HepG2 (cell line): Measurements from ENCODE around the gene TACC3. TPM values are rescaled to one million over a fixed set of nuclear protein-coding genes. Genes with fewer than 3 reads are reported as not detected.

ENCODE experiments used
- CEBPB ChIP-seq: IDR thresholded peaks from 2 replicates; pipeline ENCODE4 v1.6.1; 2011; ENCODE audit warnings: low read depth, low read length, improper control_type of control experiment, borderline replicate concordance
- CREM ChIP-seq, 2 experiments: sonication (generic) in 1 of 2; formaldehyde crosslinking in 1 of 2; IDR thresholded peaks; 2 replicates each; pipeline versions ENCODE4 v1.4.0 to v1.6.1; 2016 to 2020; ENCODE audit warnings: antibody characterized with exemption in 1 of 2, mild to moderate bottlenecking in 1 of 2, missing genetic modification reagents in 1 of 2
- ELF1 ChIP-seq: sonication (generic); formaldehyde crosslinking; IDR thresholded peaks from 2 replicates; pipeline ENCODE4 v1.4.0; 2020; ENCODE audit warnings: missing genetic modification reagents
- HIC2 ChIP-seq: sonication (generic); formaldehyde crosslinking; IDR thresholded peaks from 2 replicates; pipeline ENCODE4 v1.9.0; 2022; ENCODE audit warnings: low read depth, missing genetic modification reagents
- HMG20B ChIP-seq: conservative IDR thresholded peaks from 2 replicates; pipeline ENCODE4 v1.6.1; 2016; ENCODE audit warnings: missing genetic modification reagents, missing compliant biosample characterization
- IRF2 ChIP-seq: IDR thresholded peaks from 2 replicates; pipeline ENCODE4 v1.6.1; 2018; ENCODE audit warnings: missing genetic modification reagents, missing compliant biosample characterization
- KDM3A ChIP-seq: IDR thresholded peaks from 2 replicates; pipeline ENCODE4 v1.6.1; 2018; ENCODE audit warnings: low read depth, missing compliant biosample characterization
- KMT2B ChIP-seq: IDR thresholded peaks from 2 replicates; pipeline ENCODE4 v1.6.1; 2016; ENCODE audit warnings: missing genetic modification reagents, missing compliant biosample characterization
- MAZ ChIP-seq, 2 experiments: sonication (generic) in 1 of 2; formaldehyde crosslinking in 1 of 2; IDR thresholded peaks; 2 replicates each; pipeline versions ENCODE4 v1.5.0 to v1.6.1; 2012 to 2020; ENCODE audit warnings: low read depth in 2 of 2, mild to moderate bottlenecking in 2 of 2, borderline replicate concordance in 1 of 2, improper control_type of control experiment in 1 of 2, low read length in 1 of 2, missing genetic modification reagents in 1 of 2, moderate library complexity in 1 of 2
- NCOA1 ChIP-seq: sonication (generic); formaldehyde crosslinking; IDR thresholded peaks from 2 replicates; pipeline ENCODE4 v1.9.0; 2021; ENCODE audit warnings: missing genetic modification reagents
- PHF20 ChIP-seq: sonication (generic); formaldehyde crosslinking; IDR thresholded peaks from 2 replicates; pipeline ENCODE4 v1.5.0; 2020; ENCODE audit warnings: mild to moderate bottlenecking, missing genetic modification reagents
- PHF21A ChIP-seq: sonication (generic); formaldehyde crosslinking; IDR thresholded peaks from 2 replicates; pipeline ENCODE4 v1.5.0; 2020; ENCODE audit warnings: mild to moderate bottlenecking, missing genetic modification reagents
- POLR2A ChIP-seq, 2 experiments: IDR thresholded peaks; 2 replicates each; pipeline ENCODE4 v1.6.1; 2011; ENCODE audit warnings: low read depth in 2 of 2, low read length in 2 of 2, mild to moderate bottlenecking in 1 of 2, moderate library complexity in 1 of 2; ENCODE audit not compliant: insufficient read depth in 1 of 2
- SMAD9 ChIP-seq: sonication (generic); formaldehyde crosslinking; IDR thresholded peaks from 2 replicates; pipeline ENCODE4 v1.5.1; 2020; ENCODE audit warnings: mild to moderate bottlenecking, missing genetic modification reagents
- SP2 ChIP-seq: sonication (generic); formaldehyde crosslinking; IDR thresholded peaks from 2 replicates; pipeline ENCODE4 v1.5.1; 2020; ENCODE audit warnings: mild to moderate bottlenecking, missing genetic modification reagents
- U2AF1 ChIP-seq: fragments of 200-400 bp; formaldehyde crosslinking; optimal IDR thresholded peaks from 2 replicates; pipeline ENCODE3; 2017; ENCODE audit warnings: mild to moderate bottlenecking, low read depth, low read length
- ZBTB2 ChIP-seq: sonication (generic); formaldehyde crosslinking; IDR thresholded peaks from 2 replicates; pipeline ENCODE4 v1.8.0; 2022; ENCODE audit warnings: low read depth, missing genetic modification reagents
- ZNF30 ChIP-seq: sonication (generic); formaldehyde crosslinking; IDR thresholded peaks from 2 replicates; pipeline ENCODE4 v1.5.0; 2020; ENCODE audit warnings: mild to moderate bottlenecking, missing genetic modification reagents
- ZNF670 ChIP-seq: sonication (generic); formaldehyde crosslinking; IDR thresholded peaks from 2 replicates; pipeline ENCODE4 v1.8.0; 2022; ENCODE audit warnings: mild to moderate bottlenecking, missing genetic modification reagents, borderline replicate concordance
- ZNF770 ChIP-seq: sonication (generic); formaldehyde crosslinking; IDR thresholded peaks from 2 replicates; pipeline ENCODE4 v1.5.0; 2020; ENCODE audit warnings: mild to moderate bottlenecking, missing genetic modification reagents
- ZSCAN31 ChIP-seq: sonication (generic); formaldehyde crosslinking; IDR thresholded peaks from 2 replicates; pipeline ENCODE4 v1.5.0; 2020; ENCODE audit warnings: low read depth, mild to moderate bottlenecking, missing genetic modification reagents
- polyA plus RNA-seq, 8 experiments: library from polyadenylated mRNA; depleted of rRNA in 3 of 8; stranded (reverse) in 7 of 8; unstranded in 1 of 8; fragments of >200 nt; fragmentation: Illumina TruSeq in 4 of 8; extraction: Trizol in 4 of 8; gene quantifications; 2 replicates each; pipeline versions ENCODE4 v1.2.1 to v1.2.3, GENCODE V29; 2011 to 2016; ENCODE audit warnings: low read depth in 4 of 8, missing spikeins in 1 of 8, mixed read lengths in 1 of 8; ENCODE audit not compliant: insufficient read depth in 1 of 8
- total RNA-seq, 5 experiments: library from RNA; depleted of rRNA; stranded (reverse); fragments of >200 nt; fragmentation: Illumina TruSeq; extraction: Trizol; gene quantifications; 2 replicates each; pipeline ENCODE4 v1.2.3, GENCODE V29; 2016; ENCODE audit warnings: low read depth in 1 of 5
- TF ChIP-seq, protein P1 (sequence below), 2 experiments: sonication (generic) in 1 of 2; formaldehyde crosslinking in 1 of 2; IDR thresholded peaks; 2 replicates each; pipeline versions ENCODE4 v1.4.0 to v1.6.1; 2018 to 2020; ENCODE audit warnings: missing genetic modification reagents in 2 of 2, borderline replicate concordance in 1 of 2, low read depth in 1 of 2, mild to moderate bottlenecking in 1 of 2, missing biosample characterization in 1 of 2

Gene TACC3
- total and polyA plus RNA-seq, 2 of the 13 experiments (the other 11 are each of a cell fraction or from before 2014, with no cell fraction given), result 20.3 to 21.2 TPM

GRCh38 chr4:1720163-1720983 is 948 bp upstream of the TACC3 start (continued):
- TF ChIP-seq PHF21A (CRISPR knock-in tag) (no peak), ZNF30 (no peak), KMT2B (no peak), KDM3A (CRISPR knock-in tag) (0 out of 2 replicates have a peak, but pooled peaks have one; percentile 30), ZNF770 (CRISPR knock-in tag) (peak; percentile 30; the same call in 1 of the 2 replicates), IRF2 (CRISPR knock-in tag) (no peak), HMG20B (CRISPR knock-in tag) (no peak), CREM (IDR thresholded peaks at IDR 0.05) (no peak), CREM (CRISPR knock-in tag; IDR thresholded peaks at IDR 0.05) (no peak), ZBTB2 (CRISPR knock-in tag) (0 out of 2 replicates have a peak, but pooled peaks have one; percentile 15), NCOA1 (CRISPR knock-in tag) (no peak), PHF20 (CRISPR knock-in tag) (no peak; the same call in none of the 2 replicates), CEBPB (no peak), U2AF1 (no peak), HIC2 (0 out of 2 replicates have a peak, but pooled peaks have one; percentile 9), ELF1 (CRISPR knock-in tag) (no peak), ZSCAN31 (CRISPR knock-in tag) (no peak), POLR2A (IDR thresholded peaks at IDR 0.05; ENCODE audit: insufficient read depth in 1 of 2, low read depth in 2 of 2, low read length in 2 of 2) (no peak), SMAD9 (no peak), MAZ (IDR thresholded peaks at IDR 0.05; ENCODE audit: borderline replicate concordance, low read depth, low read length) (no peak), MAZ (CRISPR knock-in tag; IDR thresholded peaks at IDR 0.05; ENCODE audit: low read depth) (0 out of 2 replicates have a peak, but pooled peaks have one; percentile 43), SP2 (no peak), ZNF670 (CRISPR knock-in tag) (no peak)
- TF ChIP-seq, protein P1, sequence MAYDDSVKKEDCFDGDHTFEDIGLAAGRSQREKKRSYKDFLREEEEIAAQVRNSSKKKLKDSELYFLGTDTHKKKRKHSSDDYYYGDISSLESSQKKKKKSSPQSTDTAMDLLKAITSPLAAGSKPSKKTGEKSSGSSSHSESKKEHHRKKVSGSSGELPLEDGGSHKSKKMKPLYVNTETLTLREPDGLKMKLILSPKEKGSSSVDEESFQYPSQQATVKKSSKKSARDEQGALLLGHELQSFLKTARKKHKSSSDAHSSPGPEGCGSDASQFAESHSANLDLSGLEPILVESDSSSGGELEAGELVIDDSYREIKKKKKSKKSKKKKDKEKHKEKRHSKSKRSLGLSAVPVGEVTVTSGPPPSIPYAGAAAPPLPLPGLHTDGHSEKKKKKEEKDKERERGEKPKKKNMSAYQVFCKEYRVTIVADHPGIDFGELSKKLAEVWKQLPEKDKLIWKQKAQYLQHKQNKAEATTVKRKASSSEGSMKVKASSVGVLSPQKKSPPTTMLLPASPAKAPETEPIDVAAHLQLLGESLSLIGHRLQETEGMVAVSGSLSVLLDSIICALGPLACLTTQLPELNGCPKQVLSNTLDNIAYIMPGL (CRISPR knock-in tag; IDR thresholded peaks at IDR 0.05; ENCODE audit: borderline replicate concordance in 1 of 2, low read depth in 1 of 2), result peak in 1 of 2 experiments; percentile 76; a peak in 2 of 4 replicates
